Activated T-cell treated with anti-CD3 and anti-CD28 coated beads for 1 hour (primary cell): Measurements from ENCODE around the gene RPE.

ENCODE experiments used
- DNase-seq: peaks from one replicate; pipeline ENCODE4 v3.0.0-alpha.2; 2020; ENCODE audit warnings: low read depth

RPE gene

DNA sequence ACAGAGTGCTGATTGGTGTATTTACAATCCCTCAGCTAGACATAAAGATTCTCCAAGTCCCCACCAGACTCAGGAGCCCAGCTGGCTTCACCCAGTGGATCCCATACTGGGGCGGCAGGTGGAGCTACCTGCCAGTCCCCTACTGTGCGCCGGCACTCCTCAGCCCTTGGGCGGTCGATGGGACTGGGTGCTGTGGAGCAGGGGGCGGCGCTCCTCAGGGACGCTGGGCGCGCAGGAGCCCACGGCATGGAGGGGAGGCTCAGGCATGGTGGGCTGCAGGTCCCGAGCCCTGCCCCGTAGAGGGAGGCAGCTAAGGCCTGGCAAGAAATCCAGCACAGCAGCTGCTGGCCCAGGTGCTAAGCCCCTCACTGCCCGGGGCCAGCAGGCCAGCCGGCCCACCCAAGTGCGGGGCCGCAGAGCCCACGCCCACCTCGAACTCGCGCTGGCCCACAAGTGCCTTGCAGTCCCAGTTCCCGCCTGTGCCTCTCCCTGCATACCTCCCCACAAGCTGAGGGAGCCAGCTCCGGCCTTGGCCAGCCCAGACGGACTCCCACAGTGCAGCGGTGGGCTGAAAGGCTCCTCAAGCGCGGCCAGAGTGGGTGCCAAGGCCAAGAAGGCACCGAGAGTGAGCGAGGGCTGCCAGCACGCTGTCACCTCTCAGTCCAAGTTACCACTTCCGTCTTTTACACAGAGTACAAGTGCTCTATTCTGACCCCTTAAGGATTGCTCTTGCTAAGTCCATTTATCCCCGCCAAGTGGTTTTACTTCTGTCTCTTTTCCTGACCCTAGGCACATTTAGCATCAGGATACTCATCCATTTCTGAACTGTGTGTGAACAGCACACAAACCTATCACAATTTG lies 1.7 kb upstream of the RPE start:
- no peak for DNase-seq

- no peak for DNase-seq
Measured at GRCh38 chr2:210003359-210003758, 921 bp downstream of the RPE start.

- DNase-seq = no peak
Measured at GRCh38 chr2:210004881-210005280, 2.4 kb downstream of the RPE start.

- no peak for DNase-seq
Measured at GRCh38 chr2:210007895-210008294, 5.5 kb downstream of the RPE start.

DNA sequence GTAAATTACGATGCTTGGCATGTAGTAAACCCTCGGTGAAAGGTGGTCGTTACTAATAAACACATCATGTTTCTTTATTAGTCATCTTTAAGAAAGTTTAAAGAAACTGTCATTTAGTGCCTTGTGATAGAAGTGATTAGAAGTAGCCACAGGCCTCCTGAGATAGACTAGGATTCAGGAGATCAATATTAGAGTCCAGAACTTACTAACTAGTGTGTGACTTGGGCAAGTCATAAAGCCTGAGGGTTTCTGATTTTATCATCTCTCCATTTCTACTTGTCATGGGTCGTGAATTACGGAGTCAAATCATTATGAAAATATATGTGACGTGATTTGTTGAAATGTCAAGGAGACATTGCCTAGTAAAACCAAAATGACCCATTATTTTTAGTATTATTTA lies 6.7 kb downstream of the RPE start:
- DNase-seq = no peak

- no peak for DNase-seq
Measured at GRCh38 chr2:210009896-210010295, 7.5 kb downstream of the RPE start.

GRCh38 chr2:210020138-210020537 lies 17.7 kb downstream of the RPE start:
- no peak for DNase-seq

- no peak for DNase-seq
Measured at GRCh38 chr2:210022824-210023223, 20.4 kb downstream of the RPE start.

DNA sequence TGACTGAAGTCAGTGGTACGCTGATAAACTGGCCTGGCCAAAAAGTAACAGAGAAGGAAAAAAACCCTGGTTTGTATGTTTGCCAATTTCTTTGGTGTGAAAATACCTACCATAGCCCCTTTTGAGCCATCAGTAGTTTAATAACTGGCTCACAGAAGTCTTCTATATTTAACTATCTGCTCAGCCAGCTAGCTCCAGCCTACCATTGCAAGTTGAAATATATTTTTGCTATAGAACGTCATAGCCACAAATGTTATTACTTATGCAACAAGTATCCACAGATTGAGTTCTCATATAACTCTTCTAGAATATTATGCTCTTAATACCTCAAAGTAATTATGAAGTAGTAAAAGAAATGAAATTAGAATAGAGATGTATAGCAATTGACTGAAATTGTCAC lies 25.2 kb downstream of the RPE start:
- DNase-seq = no peak

DNA sequence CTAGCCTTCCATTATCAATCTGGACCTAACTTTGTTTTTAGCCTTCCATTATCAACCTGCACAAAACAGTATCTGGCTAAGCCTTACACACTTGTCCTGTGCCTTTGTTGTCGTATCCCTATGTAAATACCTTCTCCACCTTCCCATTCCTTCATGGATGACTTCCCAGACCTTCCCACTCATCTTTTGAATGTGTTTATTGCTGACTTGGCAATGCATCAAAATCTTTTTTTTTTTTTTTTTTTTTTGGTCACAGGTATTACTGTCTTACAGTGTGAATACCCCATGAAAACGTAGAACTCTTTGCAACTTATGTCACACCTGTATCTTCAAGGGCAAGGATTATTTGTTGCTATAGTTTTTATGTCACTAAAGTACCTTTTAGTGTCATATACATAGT lies 25.7 kb downstream of the RPE start:
- no peak for DNase-seq

DNA sequence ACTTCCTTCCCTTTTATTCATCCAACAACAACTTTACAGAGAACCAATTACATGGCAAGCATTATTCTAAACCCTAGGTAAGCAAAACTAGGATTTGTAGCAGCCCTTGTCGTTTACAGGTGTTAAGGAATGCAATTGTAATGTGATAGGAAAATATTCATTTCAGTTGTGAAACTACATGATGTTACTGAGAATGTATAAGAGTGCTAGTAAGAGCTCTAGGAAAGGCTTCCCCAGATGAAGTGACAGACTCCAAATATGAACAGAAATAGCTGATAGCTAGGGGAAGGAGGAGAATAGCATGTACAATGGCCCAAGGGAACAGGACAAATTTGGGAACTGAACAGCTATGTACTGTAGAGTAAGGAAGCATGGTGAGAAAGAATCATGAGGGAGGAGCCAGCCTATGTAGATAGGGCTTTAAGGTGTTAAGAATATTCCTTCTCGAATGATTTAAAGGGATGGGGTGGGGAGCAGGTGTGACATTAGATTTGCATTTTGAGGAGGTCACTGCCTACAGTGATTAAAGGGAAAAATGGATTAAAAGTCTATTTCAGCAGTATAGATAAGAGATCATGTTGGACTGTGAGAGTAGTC lies 31.7 kb downstream of the RPE start:
- DNase-seq = no peak

GRCh38 chr2:210035679-210036078 lies 33.2 kb downstream of the RPE start:
- DNase-seq = no peak

GRCh38 chr2:210038078-210038477 lies 35.6 kb downstream of the RPE start:
- DNase-seq = no peak

DNA sequence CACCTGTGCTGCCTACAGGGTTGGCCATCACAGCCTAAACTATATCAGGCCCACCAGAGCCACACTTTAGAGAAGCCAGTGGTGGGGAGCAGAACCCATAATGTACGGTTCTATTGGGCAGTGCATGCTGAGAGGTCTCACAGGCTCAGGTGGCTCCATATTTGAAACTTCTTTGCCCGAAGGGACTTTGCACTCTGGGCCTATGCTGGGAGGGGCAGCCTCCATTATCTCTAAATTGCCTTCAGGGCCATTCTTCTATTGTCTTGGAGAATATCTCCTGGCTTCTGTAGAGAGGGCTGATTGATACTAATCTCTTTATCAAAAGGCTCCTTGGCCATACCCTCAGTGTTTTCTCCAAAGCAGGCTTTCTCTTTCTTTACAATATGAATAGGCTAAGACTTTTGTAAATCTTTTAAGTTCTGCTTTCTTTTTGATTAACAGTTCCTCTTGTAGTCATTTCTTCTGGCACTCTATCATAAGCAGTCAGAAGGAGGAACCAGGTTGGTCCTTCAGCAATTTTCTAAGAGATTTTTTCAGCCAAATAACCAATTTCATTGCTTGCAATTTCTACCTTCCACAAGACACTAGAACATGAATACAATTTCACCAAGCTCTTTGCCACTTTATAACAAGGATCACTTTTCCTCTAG lies 44.5 kb downstream of the RPE start:
- DNase-seq = no peak

- DNase-seq = no peak
Measured at GRCh38 chr2:210049831-210050230, 47.4 kb downstream of the RPE start.

DNA sequence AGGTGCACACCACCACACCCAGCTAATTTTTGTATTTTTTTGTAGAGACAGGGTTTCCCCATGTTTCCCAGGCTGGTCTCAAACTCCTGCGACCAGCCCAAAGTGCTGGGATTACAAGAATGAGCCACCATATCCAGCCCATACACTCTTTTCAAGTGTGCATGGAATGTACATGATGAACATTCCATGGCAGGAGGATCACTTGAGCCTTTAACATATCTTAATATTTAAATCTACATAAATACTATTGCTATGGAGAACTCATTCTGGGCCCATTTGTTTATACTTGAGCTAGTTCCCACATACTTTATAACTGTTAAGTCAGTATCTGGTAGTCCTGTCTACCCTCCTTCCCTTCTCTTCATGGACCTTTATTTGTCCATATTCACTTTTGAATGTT lies 48.4 kb downstream of the RPE start:
- DNase-seq = no peak

- DNase-seq = no peak
Measured at GRCh38 chr2:210054696-210055095, 52.3 kb downstream of the RPE start.

GRCh38 chr2:210055825-210056224 lies 53.4 kb downstream of the RPE start:
- no peak for DNase-seq

- no peak for DNase-seq
Measured at GRCh38 chr2:210063306-210063705, 60.9 kb downstream of the RPE start.
